ENCODE data around the gene CCDC177.
"Not testable (repeated sequence)": the region's sequence is repeated elsewhere in the genome, so short reads cannot be mapped to it uniquely, and the experiment has no call there.

Gene CCDC177

GRCh38 chr14:69611172-69612013, 36.7 kb upstream of the CCDC177 start, which contains the start of gene SUSD6:
Gene SUSD6, plus strand, starts transcription at chr14:69611596. Its CDS starts 46,997 bp downstream, at chr14:69658593.
- no peaks in the 10 kb centered on the region; the same call in 1 of the 2 replicates for H3K9me3 ChIP-seq (ENCODE audit: control insufficient read depth, insufficient read depth, low read length)
- H3K9ac ChIP-seq (ENCODE audit: low read depth, low read length) = peak within 1 kb of the TSS; percentile 78
- H3K36me3 ChIP-seq (ENCODE audit: insufficient read depth, low read length) = no peaks in the 10 kb centered on the region
- peaks cover 11% of the 10 kb centered on the region for H3K4me1 ChIP-seq (ENCODE audit: insufficient read depth, low read length)

DNA sequence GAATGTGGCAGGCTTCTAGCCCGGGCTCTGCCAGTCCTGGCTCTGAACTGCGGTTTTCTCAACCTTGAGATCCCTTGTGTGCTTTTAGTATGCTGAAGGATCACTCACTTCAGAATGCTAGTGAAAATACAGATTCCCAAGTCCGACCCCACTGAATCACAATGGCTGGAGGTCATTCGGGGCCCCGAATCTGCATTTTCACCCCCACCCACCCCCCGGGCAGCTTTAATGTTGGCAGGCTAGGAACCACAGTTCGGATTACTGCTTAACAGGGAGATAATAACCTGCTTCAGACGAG, 36.2 kb upstream of the CCDC177 start:
- H3K36me3 ChIP-seq (ENCODE audit: insufficient read depth, low read length) = no peaks in the 10 kb centered on the region
- no peaks in the 10 kb centered on the region; the same call in 1 of the 2 replicates for H3K9me3 ChIP-seq (ENCODE audit: control insufficient read depth, insufficient read depth, low read length)
- H3K4me1 ChIP-seq (ENCODE audit: insufficient read depth, low read length) = peaks cover 11% of the 10 kb centered on the region; the same call in 1 of the 2 replicates
- peak overlapping the region; percentile 70 for H3K9ac ChIP-seq (ENCODE audit: low read depth, low read length)

DNA sequence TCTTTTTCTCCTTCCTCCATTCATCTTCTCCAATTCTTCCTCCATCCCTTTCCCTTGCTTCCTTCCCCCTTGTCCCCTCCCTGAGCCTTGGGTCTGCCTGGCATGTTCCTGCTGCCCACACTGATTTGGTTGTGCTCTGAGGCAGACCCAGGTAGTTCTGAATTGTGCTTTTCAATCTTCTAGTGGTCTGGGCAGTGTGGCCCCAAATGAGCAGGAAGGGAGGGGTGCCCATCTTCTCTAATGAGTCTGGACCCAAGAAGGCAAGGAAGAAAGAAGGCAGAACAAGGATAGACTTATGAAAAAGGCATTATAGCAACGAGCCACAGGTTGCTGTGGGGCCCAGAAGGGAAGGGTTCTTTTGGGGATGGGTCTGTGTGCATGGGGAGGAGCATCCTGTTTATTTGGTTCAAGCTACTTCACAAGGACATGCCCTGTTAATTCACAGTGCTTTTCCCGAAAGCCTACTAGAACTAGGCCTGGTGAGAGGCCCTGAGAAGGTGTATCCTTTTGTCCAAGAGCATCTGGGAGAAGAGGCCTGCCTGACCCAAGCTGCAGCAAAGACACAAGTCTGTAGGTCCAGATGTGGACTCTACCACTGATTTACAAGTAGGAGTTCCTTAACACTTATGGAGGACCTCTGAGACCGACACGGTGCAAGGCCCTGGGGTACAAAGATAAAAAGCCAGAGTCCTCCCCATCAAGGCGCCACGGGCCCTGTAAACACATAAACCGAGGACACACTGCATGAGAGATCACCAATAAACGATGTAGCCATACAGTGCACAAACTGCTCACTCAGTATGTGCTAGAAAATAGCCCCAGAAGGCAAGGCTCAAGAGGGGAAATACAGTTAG, 35.6 kb upstream of the CCDC177 start:
- Histone ChIP-seq H3K9ac (ENCODE audit: low read depth, low read length) (peak overlapping the region; percentile 70), H3K4me1 (ENCODE audit: insufficient read depth, low read length) (peaks cover 11% of the 10 kb centered on the region; the same call in 1 of the 2 replicates), H3K9me3 (ENCODE audit: control insufficient read depth, insufficient read depth, low read length) (no peaks in the 10 kb centered on the region; the same call in 1 of the 2 replicates), H3K36me3 (ENCODE audit: insufficient read depth, low read length) (no peaks in the 10 kb centered on the region)

DNA sequence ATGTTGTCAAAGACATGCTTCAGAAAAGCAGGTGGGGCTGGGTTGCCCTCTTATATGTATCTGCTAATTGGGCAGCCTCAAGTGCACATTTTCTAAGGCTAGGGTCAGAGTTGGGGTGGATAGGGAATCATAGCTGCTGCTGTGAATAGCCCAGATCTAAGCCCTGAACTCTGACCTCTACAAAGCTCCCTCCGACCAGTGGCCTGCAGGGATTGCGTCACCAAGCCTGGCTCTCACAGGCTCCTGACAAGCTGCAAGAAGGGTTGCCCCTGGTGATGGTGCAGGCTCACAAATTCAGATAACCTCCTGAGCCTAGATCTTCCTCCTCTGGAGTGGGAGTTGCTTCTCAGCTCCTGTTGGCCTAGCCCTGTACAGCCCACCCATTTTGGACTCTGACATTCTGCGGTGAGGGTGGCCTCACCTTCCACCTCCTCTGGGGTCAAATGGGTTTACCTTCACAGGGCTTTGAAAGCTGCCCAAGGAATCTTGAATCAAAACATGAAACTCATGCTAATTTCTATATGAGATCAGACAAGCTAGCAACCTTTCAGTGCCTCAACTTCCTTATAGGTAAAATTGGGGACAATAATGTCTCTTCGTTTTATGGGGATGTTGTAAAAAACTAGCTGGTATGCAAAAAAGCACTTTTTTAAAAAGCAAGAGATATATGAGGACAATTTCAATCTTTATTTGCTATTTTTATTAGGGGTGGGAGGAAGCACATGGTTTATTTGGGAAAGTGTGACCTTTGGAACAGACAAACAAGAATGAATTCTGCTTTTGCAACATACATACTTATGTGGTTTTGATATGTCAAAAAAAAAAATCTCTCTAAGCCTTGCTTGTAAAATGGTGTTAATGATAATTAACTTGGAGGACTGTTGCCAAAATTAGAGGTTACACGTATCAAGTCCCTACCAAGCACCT, 31.9 kb upstream of the CCDC177 start:
- H3K36me3 ChIP-seq (ENCODE audit: insufficient read depth, low read length) = no peaks in the 10 kb centered on the region
- H3K9me3 ChIP-seq (ENCODE audit: control insufficient read depth, insufficient read depth, low read length) = no peaks in the 10 kb centered on the region
- H3K9ac ChIP-seq (ENCODE audit: low read depth, low read length) = no peak overlapping the region
- no peaks in the 10 kb centered on the region; the same call in 1 of the 2 replicates for H3K4me1 ChIP-seq (ENCODE audit: insufficient read depth, low read length)

GRCh38 chr14:69605738-69606137, 31.1 kb upstream of the CCDC177 start:
- Histone ChIP-seq H3K9me3 (ENCODE audit: control insufficient read depth, insufficient read depth, low read length) (no peaks in the 10 kb centered on the region), H3K4me1 (ENCODE audit: insufficient read depth, low read length) (no peaks in the 10 kb centered on the region; the same call in 1 of the 2 replicates), H3K9ac (ENCODE audit: low read depth, low read length) (no peak overlapping the region), H3K36me3 (ENCODE audit: insufficient read depth, low read length) (no peaks in the 10 kb centered on the region)

GRCh38 chr14:69600304-69600891, 25.7 kb upstream of the CCDC177 start:
- Histone ChIP-seq H3K9me3 (ENCODE audit: control insufficient read depth, insufficient read depth, low read length) (no peaks in the 10 kb centered on the region), H3K36me3 (ENCODE audit: insufficient read depth, low read length) (no peaks in the 10 kb centered on the region), H3K9ac (ENCODE audit: low read depth, low read length) (no peak overlapping the region)

GRCh38 chr14:69599431-69599830, 24.8 kb upstream of the CCDC177 start:
- not testable (repeated sequence) for H3K9ac ChIP-seq (ENCODE audit: low read depth, low read length); H3K4me1 ChIP-seq (ENCODE audit: insufficient read depth, low read length); H3K36me3 ChIP-seq (ENCODE audit: insufficient read depth, low read length); H3K9me3 ChIP-seq (ENCODE audit: control insufficient read depth, insufficient read depth, low read length)

More at GRCh38 chr14:69600304-69600891, 25.7 kb upstream of the CCDC177 start:
- H3K4me1 ChIP-seq (ENCODE audit: insufficient read depth, low read length) = no peaks in the 10 kb centered on the region

DNA sequence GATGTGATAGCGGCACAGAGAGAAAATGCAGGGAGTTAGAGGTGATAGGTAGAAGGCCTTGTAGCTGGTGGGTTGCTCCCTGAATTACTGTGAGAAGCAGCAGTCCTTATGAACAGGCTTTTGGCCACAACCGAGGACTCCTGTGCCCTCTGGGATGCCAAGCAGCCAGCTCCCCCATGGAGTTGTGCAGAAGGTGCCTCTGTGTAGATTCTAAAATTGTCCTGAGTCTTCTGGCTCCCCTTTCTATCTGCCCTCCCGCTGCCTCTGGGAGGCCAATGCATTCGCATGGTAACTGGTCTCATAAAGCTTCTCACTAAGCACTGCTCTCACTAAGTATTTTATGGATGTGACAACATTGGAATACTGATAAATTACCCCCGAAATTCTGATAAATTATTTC, 20.7 kb upstream of the CCDC177 start:
- Histone ChIP-seq H3K9me3 (ENCODE audit: control insufficient read depth, insufficient read depth, low read length) (no peaks in the 10 kb centered on the region), H3K4me1 (ENCODE audit: insufficient read depth, low read length) (no peaks in the 10 kb centered on the region), H3K9ac (ENCODE audit: low read depth, low read length) (no peak overlapping the region), H3K36me3 (ENCODE audit: insufficient read depth, low read length) (no peaks in the 10 kb centered on the region)

DNA sequence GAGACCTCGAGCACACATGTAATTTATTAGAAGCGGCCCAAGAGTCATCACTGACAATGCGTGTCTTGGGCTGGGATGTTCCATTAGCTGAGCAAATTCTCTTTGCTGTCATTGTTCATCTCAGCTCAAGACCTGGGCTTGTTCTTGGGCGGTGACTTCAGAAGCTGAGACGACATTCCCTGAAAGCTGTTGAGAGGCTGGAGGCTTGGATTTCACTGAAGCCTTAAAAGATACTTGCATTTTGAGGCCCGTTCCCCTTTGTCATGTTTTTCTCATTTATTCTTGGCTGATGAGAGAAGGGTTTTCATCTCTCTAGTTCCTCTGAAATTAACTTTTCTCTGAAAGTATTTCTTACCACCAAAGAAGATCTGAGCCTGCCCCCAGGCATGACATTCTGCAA, 20.2 kb upstream of the CCDC177 start:
- Histone ChIP-seq H3K9ac (ENCODE audit: low read depth, low read length) (no peak overlapping the region), H3K36me3 (ENCODE audit: insufficient read depth, low read length) (no peaks in the 10 kb centered on the region), H3K9me3 (ENCODE audit: control insufficient read depth, insufficient read depth, low read length) (no peaks in the 10 kb centered on the region), H3K4me1 (ENCODE audit: insufficient read depth, low read length) (no peaks in the 10 kb centered on the region)

DNA sequence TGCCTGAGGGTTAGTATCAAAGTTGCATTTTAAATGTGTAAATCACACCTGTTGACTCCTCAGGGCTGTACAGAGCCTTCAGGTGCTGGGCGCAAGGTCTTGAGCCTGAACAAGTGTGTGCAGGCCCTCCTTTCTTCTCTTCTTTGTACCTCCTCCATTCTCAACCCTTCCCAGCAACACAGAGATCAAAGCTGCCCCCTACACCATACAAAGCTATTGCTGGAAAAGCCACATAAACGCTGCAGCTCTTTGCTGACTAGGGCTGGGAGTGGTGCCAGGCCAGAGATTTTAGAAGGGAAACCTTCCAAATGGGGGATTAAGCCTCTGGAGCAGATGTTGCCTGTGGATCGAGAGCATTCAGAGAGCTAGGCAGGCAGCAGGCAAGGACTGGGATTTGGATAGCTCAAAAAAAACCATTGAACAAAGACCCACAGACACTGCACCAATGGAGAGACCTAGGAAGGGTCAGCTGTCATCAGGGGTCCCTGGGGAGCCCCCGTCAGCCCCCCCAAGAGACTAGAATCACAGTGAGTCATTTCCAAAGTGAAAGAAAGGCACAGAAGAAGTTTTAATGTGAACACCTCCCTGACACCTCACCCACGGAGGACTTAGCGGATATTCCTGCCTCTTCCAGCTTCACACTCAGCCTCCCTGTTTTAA, 18.5 kb upstream of the CCDC177 start:
- Histone ChIP-seq H3K9me3 (ENCODE audit: control insufficient read depth, insufficient read depth, low read length) (no peaks in the 10 kb centered on the region), H3K36me3 (ENCODE audit: insufficient read depth, low read length) (no peaks in the 10 kb centered on the region), H3K9ac (ENCODE audit: low read depth, low read length) (no peak overlapping the region), H3K4me1 (ENCODE audit: insufficient read depth, low read length) (no peaks in the 10 kb centered on the region)

- Histone ChIP-seq H3K4me1 (ENCODE audit: insufficient read depth, low read length) (no peaks in the 10 kb centered on the region), H3K9ac (ENCODE audit: low read depth, low read length) (no peak overlapping the region), H3K9me3 (ENCODE audit: control insufficient read depth, insufficient read depth, low read length) (no peaks in the 10 kb centered on the region), H3K36me3 (ENCODE audit: insufficient read depth, low read length) (no peaks in the 10 kb centered on the region)
Observed at GRCh38 chr14:69591317-69591716, 16.6 kb upstream of the CCDC177 start.

GRCh38 chr14:69587389-69587788, 12.7 kb upstream of the CCDC177 start:
- Histone ChIP-seq H3K9ac (ENCODE audit: low read depth, low read length) (no peak overlapping the region), H3K9me3 (ENCODE audit: control insufficient read depth, insufficient read depth, low read length) (no peaks in the 10 kb centered on the region), H3K4me1 (ENCODE audit: insufficient read depth, low read length) (no peaks in the 10 kb centered on the region), H3K36me3 (ENCODE audit: insufficient read depth, low read length) (no peaks in the 10 kb centered on the region)

- Histone ChIP-seq H3K9ac (ENCODE audit: low read depth, low read length) (no peak overlapping the region), H3K36me3 (ENCODE audit: insufficient read depth, low read length) (no peaks in the 10 kb centered on the region), H3K9me3 (ENCODE audit: control insufficient read depth, insufficient read depth, low read length) (no peaks in the 10 kb centered on the region), H3K4me1 (ENCODE audit: insufficient read depth, low read length) (no peaks in the 10 kb centered on the region)
Observed at GRCh38 chr14:69586404-69586803, 11.7 kb upstream of the CCDC177 start.

Measured in ES-I3 (cell line).